B cell (primary cell): ENCODE measurements around the gene VEGFA. TPM values are rescaled to one million over a fixed set of nuclear protein-coding genes. Genes with fewer than 3 reads are reported as not detected.

Experiments used
- ATAC-seq: fragments of 200-7000 bp; cut with Tn5 transposase; one replicate; pipeline ENCODE4 v1.10.0; 2021; ENCODE audit warnings: low read depth, mild to moderate bottlenecking, moderate number of reproducible peaks, moderate library complexity
- CTCF ChIA-PET: fragments of 350-600 bp; sonication (Branson Sonifier 250); formaldehyde crosslinking; loops from one replicate; lab custom pipeline; 2021; ENCODE audit warnings: antibody characterized with exemption, inconsistent platforms; lab: Charles Lee
- POLR2A ChIA-PET: fragments of 350-600 bp; sonication (Branson Sonifier 250); formaldehyde crosslinking; loops from one replicate; lab custom pipeline; 2021; ENCODE audit warnings: antibody characterized with exemption; lab: Charles Lee
- DNase-seq: peaks from one replicate; pipeline ENCODE4 v3.0.0; 2013
- H2AFZ ChIP-seq: 2 replicates; pipeline ENCODE4 v1.6.1; 2012; ENCODE audit warnings: mild to moderate bottlenecking, low read depth, low read length; ENCODE audit not compliant: insufficient read depth, poor library complexity, severe bottlenecking
- H3K27ac ChIP-seq, 2 donors: 1 replicate in 1 of 2; 2 replicates in 1 of 2; pipeline ENCODE4 v1.5.1; 2012 to 2013; ENCODE audit warnings: low read length in 2 of 2, mild to moderate bottlenecking in 2 of 2, moderate library complexity in 1 of 2
- H3K27me3 ChIP-seq, 4 experiments: fragments of 200-600 bp in 1 of 4; sonication (generic) in 1 of 4; replicated peaks in 1 of 4; 1 replicate in 2 of 4; 2 replicates in 2 of 4; pipeline versions ENCODE4 v1.6.1 to v1.7.0; 2013 to 2016; ENCODE audit warnings: low read length in 3 of 4, mild to moderate bottlenecking in 2 of 4, mixed read lengths in 1 of 4, moderate library complexity in 1 of 4; ENCODE audit not compliant: insufficient read depth in 4 of 4, control insufficient read depth in 3 of 4; ENCODE audit errors: control extremely low read depth in 1 of 4
- H3K36me3 ChIP-seq, 2 experiments: replicated peaks in 1 of 2; 1 replicate in 1 of 2; 2 replicates in 1 of 2; pipeline versions ENCODE4 v1.6.1 to v1.7.1; 2013; ENCODE audit warnings: low read length in 1 of 2; ENCODE audit not compliant: insufficient read depth in 2 of 2, control insufficient read depth in 1 of 2; ENCODE audit errors: control extremely low read depth in 1 of 2, extremely low read depth in 1 of 2
- H3K4me1 ChIP-seq, 2 donors: fragments of 200-600 bp in 1 of 2; sonication (generic) in 1 of 2; 1 replicate in 1 of 2; 2 replicates in 1 of 2; pipeline versions ENCODE4 v1.5.1 to v1.6.1; 2013 to 2017; ENCODE audit warnings: low read length in 2 of 2; ENCODE audit not compliant: control insufficient read depth in 2 of 2, insufficient read depth in 2 of 2
- H3K4me2 ChIP-seq: replicated peaks from 2 replicates; pipeline ENCODE3; 2012; ENCODE audit warnings: mild to moderate bottlenecking, low read depth, low read length; ENCODE audit not compliant: poor library complexity, severe bottlenecking
- H3K4me3 ChIP-seq, 5 experiments: fragments of 200-600 bp in 1 of 5; sonication (generic) in 1 of 5; 1 replicate in 3 of 5; 2 replicates in 2 of 5; pipeline versions ENCODE4 v1.5.1 to v1.7.0; 2011 to 2016; ENCODE audit warnings: low read length in 4 of 5, mild to moderate bottlenecking in 4 of 5, low read depth in 2 of 5, control low read depth in 1 of 5, moderate library complexity in 1 of 5; ENCODE audit not compliant: insufficient read depth in 1 of 5; ENCODE audit errors: control extremely low read depth in 1 of 5, extremely low read depth in 1 of 5
- H3K79me2 ChIP-seq: fragments of 200-600 bp; sonication (generic); one replicate; pipeline ENCODE4 v1.6.0; 2016; ENCODE audit warnings: low read length; ENCODE audit not compliant: control insufficient read depth, insufficient read depth
- H3K9ac ChIP-seq: fragments of 200-600 bp; sonication (generic); 2 replicates; pipeline ENCODE4 v1.6.1; 2017; ENCODE audit warnings: mild to moderate bottlenecking, low read length, moderate library complexity
- H3K9me3 ChIP-seq, 3 donors: one replicate each; pipeline versions ENCODE4 v1.6.1 to v1.7.1; 2013; ENCODE audit warnings: low read length in 2 of 3; ENCODE audit not compliant: control insufficient read depth in 2 of 3, insufficient read depth in 1 of 3; ENCODE audit errors: control extremely low read depth in 1 of 3
- H4K20me1 ChIP-seq: 2 replicates; pipeline ENCODE4 v1.6.0; 2012; ENCODE audit warnings: mild to moderate bottlenecking, low read length; ENCODE audit not compliant: insufficient read depth, control insufficient read depth, poor library complexity, severe bottlenecking
- H3K27ac Mint-ChIP-seq: one replicate; pipeline ENCODE4 v1.8.0; 2021; ENCODE audit warnings: mixed read lengths
- H3K27me3 Mint-ChIP-seq: one replicate; pipeline ENCODE4 v1.8.0; 2021; ENCODE audit warnings: mixed read lengths
- H3K4me1 Mint-ChIP-seq: one replicate; pipeline ENCODE4 v1.8.0; 2021; ENCODE audit warnings: mixed read lengths
- H3K4me3 Mint-ChIP-seq: one replicate; pipeline ENCODE4 v1.8.0; 2021; ENCODE audit warnings: mixed read lengths
- H3K9me3 Mint-ChIP-seq: one replicate; pipeline ENCODE4 v1.8.0; 2022; ENCODE audit warnings: mixed read lengths; ENCODE audit not compliant: insufficient read depth
- CTCF ChIP-seq: fragments of 200-600 bp; IDR thresholded peaks from one replicate; pipeline ENCODE4 v1.8.0; 2022; ENCODE audit warnings: antibody characterized with exemption, mild to moderate bottlenecking
- EZH2 ChIP-seq: IDR thresholded peaks from 2 replicates; pipeline ENCODE4 v1.6.1; 2012; ENCODE audit warnings: borderline replicate concordance, low read depth, mild to moderate bottlenecking, moderate library complexity, low read length; ENCODE audit not compliant: insufficient read depth, poor library complexity, severe bottlenecking
- WGBS: methylation state at CpG from one replicate; pipeline ENCODE4 v1.1.5; 2013; ENCODE audit warnings: missing lambda C conversion rate; ENCODE audit not compliant: insufficient coverage; 5-methylcytosine and 5-hydroxymethylcytosine counted together
- intact Hi-C: fragments of 100-400 bp; cut with micrococcal nuclease; formaldehyde crosslinking; loops from one replicate; pipeline ENCODE4 v1.10.0; 2022
- polyA plus RNA-seq: library from polyadenylated mRNA; depleted of rRNA; stranded (reverse); fragments of >200 nt; gene quantifications from 2 replicates; pipeline ENCODE4 v1.2.3, GENCODE V29; 2012
- total RNA-seq, 2 donors: library from RNA; stranded (reverse); fragments of 120-200 nt in 1 of 2; gene quantifications; 1 replicate in 1 of 2; 2 replicates in 1 of 2; pipeline versions ENCODE4 v1.2.3 to v1.2.4, GENCODE V29; 2013 to 2022

Gene VEGFA
- total and polyA plus RNA-seq, 2 donors (not counting 1 experiment from before 2014, with no cell fraction given) = 3.9 to 6.4 TPM

- DNase-seq (no peak), ATAC-seq (no peak)
- H4K20me1 ChIP-seq = no peaks in the 10 kb centered on the region
- H3K4me2 ChIP-seq = no peak overlapping the region
- H3K4me1 ChIP-seq = no peaks in the 10 kb centered on the region
- CTCF ChIA-PET = interaction anchor here (1.9 to 2.1 kb wide), 2 partner anchors 26 to 31 kb away, joined by 6 read pairs; partner anchors contain the start of gene VEGFA
- H2AFZ ChIP-seq = no peak overlapping the region
- no peaks in the 10 kb centered on the region for H3K79me2 ChIP-seq
- Mint-ChIP-seq H3K4me1 (no peaks in the 10 kb centered on the region), H3K27me3 (peaks cover 22% of the 10 kb centered on the region), H3K4me3 (no peak overlapping the region), H3K27ac (no peak overlapping the region), H3K9me3 (no peaks in the 10 kb centered on the region)
- no peaks in the 10 kb centered on the region for H3K9me3 ChIP-seq
- POLR2A ChIA-PET = no interaction called here
- peaks cover 0 to 6% (median 0%) of the 10 kb centered on the region in 4 experiments for H3K27me3 ChIP-seq
- no peak for TF ChIP-seq EZH2
- no peak for TF ChIP-seq CTCF
- no peaks in the 10 kb centered on the region for H3K36me3 ChIP-seq
- intact Hi-C loops = no loop called here
- no peak overlapping the region for H3K9ac ChIP-seq
- H3K27ac ChIP-seq = no peak overlapping the region
- WGBS = 91% methylated on average over 5 of the region's 9 CpGs
- H3K4me3 ChIP-seq = no peak overlapping the region
Observed at GRCh38 chr6:43742931-43743632, 26.9 kb upstream of the VEGFA start.

- CTCF ChIA-PET = interaction anchor here (1.6 to 2.1 kb wide), 3 partner anchors 19 to 31 kb away, joined by 5 to 6 read pairs (median 6); partner anchors contain the start of gene VEGFA
- no peak overlapping the region for H3K4me2 ChIP-seq
- no peak overlapping the region for H3K4me3 Mint-ChIP-seq
- DNase-seq (no peak), ATAC-seq (no peak)
- H4K20me1 ChIP-seq = no peaks in the 10 kb centered on the region
- no peak overlapping the region for H3K4me3 ChIP-seq
- H3K27me3 Mint-ChIP-seq = peaks cover 26% of the 10 kb centered on the region
- no peaks in the 10 kb centered on the region for H3K4me1 ChIP-seq
- H3K27ac ChIP-seq = no peak overlapping the region
- no peak overlapping the region for H2AFZ ChIP-seq
- POLR2A ChIA-PET = no interaction called here
- intact Hi-C loops = no loop called here
- H3K4me1 Mint-ChIP-seq = no peaks in the 10 kb centered on the region
- peaks cover 0 to 10% (median 0%) of the 10 kb centered on the region in 4 experiments for H3K27me3 ChIP-seq
- H3K9me3 Mint-ChIP-seq = no peaks in the 10 kb centered on the region
- TF ChIP-seq CTCF = no peak
- no peak for TF ChIP-seq EZH2
- no peaks in the 10 kb centered on the region for H3K79me2 ChIP-seq
- no peak overlapping the region for H3K27ac Mint-ChIP-seq
- H3K9me3 ChIP-seq = no peaks in the 10 kb centered on the region
- H3K36me3 ChIP-seq = no peaks in the 10 kb centered on the region
- H3K9ac ChIP-seq = no peak overlapping the region
- WGBS = 81% methylated on average over 4 of the region's 5 CpGs
Observed at GRCh38 chr6:43743682-43744381, 26.2 kb upstream of the VEGFA start.
